GM11168 (cell line): Measurements from ENCODE around the gene GOLGA2.

Source experiments
- in situ Hi-C: fragments of 300-500 bp; cut with MboI; formaldehyde crosslinking; loops from one replicate; pipeline ENCODE4 v1.12.0; 2022; ENCODE audit warnings: low sequenced_read_pairs; ENCODE audit not compliant: unreplicated experiment

The GOLGA2 gene

GRCh38 chr9:128216781-128217553 is 58.8 kb downstream of the GOLGA2 start:
- in situ Hi-C loops, result no loop called here

- in situ Hi-C loops, result no loop called here
Measured at GRCh38 chr9:128215491-128216409, 60.1 kb downstream of the GOLGA2 start.

- in situ Hi-C loops, result no loop called here
Measured at GRCh38 chr9:128214571-128215490, 61.0 kb downstream of the GOLGA2 start.

GRCh38 chr9:128213746-128214497 is 61.9 kb downstream of the GOLGA2 start:
- in situ Hi-C loops, result no loop called here

GRCh38 chr9:128211981-128212281 is 63.9 kb downstream of the GOLGA2 start:
- in situ Hi-C loops, result no loop called here

- in situ Hi-C loops, result no loop called here
Measured at GRCh38 chr9:128211186-128211980, 64.4 kb downstream of the GOLGA2 start.

GRCh38 chr9:128208946-128209669 is 66.7 kb downstream of the GOLGA2 start:
- in situ Hi-C loops, result no loop called here

GRCh38 chr9:128208386-128208785 is 67.4 kb downstream of the GOLGA2 start:
- in situ Hi-C loops, result no loop called here

GRCh38 chr9:128206916-128207910 is 68.6 kb downstream of the GOLGA2 start:
- in situ Hi-C loops, result no loop called here

- in situ Hi-C loops, result no loop called here
Measured at GRCh38 chr9:128206484-128206883, 69.3 kb downstream of the GOLGA2 start.
